Activated effector memory CD4-positive, alpha-beta T cell treated with anti-CD3 and anti-CD28 coated beads, Interleukin-2, amount 50 U/mL, for 16 hours (primary cell): ENCODE data around the gene TBC1D4.

Experiments
- DNase-seq: peaks from one replicate; pipeline ENCODE4 v3.0.0-alpha.2; 2020

TBC1D4 gene

GRCh38 chr13:75485286-75486062 lies 3.5 kb upstream of the TBC1D4 start:
- DNase-seq: no peak

DNA sequence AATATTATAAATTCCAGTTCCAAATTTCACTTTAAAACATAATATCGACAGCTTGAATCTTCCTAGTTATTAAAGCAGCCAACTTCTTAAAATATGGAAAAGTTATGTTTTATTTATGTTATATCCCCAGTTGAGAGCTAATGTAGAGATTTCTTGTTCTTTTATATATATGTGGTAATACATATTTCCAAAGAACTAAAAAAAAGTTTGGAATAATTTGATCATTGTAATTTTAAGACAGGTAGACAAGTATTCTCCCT lies 781 bp upstream of the TBC1D4 start:
- no peak for DNase-seq

GRCh38 chr13:75481176-75482069 lies 546 bp downstream of the TBC1D4 start:
- DNase-seq: peak; percentile 64

DNA sequence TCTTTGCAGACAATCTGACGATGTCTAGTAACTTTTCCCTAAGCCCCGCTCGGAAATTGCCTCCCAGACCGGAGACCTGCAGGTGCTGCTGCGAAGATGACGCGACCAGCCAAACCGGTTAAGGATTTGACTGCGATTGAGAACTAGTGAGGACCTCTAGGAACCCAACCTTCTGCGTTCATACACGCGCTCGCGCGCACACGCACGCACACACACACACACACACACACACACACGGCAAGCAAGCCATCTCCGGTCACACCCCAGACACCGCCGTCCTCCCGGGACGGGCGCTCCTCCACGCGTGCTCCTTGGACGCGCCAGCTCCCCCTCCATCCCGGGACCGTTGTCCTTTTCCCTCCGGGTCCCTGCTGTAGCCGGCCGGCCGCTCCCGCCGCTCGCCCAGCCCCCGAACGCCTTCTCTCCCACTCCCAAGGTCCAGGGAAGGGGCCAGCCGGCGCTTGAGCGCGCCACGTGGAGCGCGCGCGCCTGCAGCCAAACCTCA lies 1.2 kb downstream of the TBC1D4 start:
- DNase-seq: no peak

DNA sequence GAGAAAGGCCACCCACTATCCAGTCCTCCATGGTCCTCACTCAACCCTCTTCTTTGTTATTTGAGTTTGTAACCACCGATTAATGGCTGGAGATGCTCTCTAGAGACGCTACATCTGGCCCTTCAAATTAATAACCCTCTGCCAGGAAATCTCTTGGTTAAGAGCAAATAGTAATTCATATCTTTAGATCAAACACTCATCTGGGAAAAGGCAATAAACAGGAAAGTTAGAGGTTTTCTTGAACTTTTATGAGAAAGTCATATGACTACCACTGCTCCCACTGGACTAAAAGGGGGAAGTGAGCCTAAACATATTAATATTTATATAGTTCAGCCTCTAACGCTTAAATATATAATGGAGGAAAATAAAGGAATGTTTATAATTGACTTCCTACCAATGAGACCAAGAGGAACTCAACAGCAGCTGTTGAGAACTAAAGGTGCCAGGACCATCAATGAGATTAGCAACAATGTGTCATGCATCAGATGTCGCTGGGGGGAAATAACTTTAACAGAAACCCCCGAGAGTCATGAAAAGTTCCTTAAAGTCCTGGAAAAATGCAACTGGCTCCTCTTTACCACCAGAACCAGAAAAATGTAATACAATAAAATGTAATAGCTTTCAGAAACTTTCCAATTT lies 2.7 kb downstream of the TBC1D4 start:
- DNase-seq: no peak

DNA sequence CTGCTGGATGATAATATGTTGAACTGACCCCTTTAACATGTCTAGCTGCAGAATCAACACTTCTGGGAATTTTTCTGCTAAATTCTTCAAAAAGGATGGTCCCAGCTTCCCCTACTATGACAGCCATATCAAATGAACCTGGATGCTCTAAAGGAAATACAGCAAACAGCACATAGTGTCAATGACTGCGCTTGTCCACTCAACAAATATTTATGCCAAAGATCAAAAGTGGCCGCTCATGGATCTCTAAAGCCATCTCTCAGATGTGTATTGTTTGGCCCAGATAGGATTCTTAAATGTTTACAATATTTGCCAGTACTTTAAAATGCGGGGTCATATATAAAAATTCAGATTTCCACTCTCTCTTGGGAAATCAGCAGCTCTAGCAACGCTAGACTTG lies 3.3 kb downstream of the TBC1D4 start:
- no peak for DNase-seq

GRCh38 chr13:75474956-75475355 lies 7.0 kb downstream of the TBC1D4 start:
- no peak for DNase-seq

DNA sequence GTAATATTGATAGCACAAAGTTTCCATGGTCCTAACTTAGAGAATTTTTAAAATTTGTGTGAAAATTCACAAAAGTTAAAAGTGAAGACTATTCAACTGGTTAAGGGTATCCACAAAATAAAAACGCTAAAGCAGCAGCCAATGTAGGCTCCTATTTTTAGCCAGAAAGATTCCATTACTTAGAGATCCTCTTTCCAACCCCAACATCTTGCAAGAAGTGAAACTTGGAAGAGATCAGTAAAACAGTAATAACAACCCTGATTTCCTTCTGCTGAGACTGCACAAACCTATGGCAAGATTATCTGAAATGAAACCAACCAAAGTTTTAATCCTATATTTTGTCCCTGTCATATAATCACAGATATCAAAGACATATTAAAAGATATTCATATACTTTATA lies 8.5 kb downstream of the TBC1D4 start:
- DNase-seq: no peak

- no peak for DNase-seq
Measured at GRCh38 chr13:75470676-75471075, 11.3 kb downstream of the TBC1D4 start.

DNA sequence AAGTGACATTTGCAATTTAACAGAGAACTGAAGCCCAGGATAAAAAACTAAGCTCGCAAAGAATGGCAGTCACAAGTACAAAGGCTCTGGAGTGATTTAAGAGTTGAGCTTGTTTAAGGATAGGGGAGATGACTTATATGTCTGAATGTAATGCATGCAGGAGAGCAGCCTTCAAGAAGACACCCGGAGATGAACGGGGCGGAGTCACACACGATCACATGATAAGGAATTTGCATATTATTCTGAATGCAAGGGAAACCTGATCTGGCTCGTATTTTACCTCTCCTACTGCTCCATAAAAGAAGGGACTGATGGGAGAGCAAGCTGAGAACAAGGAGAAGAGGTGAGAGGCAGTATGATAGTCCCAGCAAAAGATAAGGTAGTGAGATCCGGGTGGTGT lies 12.9 kb downstream of the TBC1D4 start:
- DNase-seq: no peak

DNA sequence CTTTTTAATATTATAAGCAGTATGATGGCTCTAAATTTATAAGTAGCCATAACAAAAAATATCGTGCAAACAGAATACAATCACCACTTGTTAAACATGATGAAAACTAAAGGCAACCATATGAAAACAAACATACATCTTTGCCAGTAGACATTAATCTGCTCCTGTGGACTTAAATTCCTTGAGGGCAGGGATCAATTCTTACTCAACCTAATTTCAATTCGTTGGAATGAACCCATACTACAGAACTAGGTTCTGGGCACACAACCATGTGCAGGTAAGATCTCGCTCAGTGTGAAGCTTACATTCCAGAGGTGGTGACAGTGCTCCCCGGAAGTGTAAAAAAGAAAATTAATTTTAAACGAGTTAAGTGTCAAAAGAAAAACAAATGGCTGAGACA lies 13.4 kb downstream of the TBC1D4 start:
- DNase-seq: no peak

DNA sequence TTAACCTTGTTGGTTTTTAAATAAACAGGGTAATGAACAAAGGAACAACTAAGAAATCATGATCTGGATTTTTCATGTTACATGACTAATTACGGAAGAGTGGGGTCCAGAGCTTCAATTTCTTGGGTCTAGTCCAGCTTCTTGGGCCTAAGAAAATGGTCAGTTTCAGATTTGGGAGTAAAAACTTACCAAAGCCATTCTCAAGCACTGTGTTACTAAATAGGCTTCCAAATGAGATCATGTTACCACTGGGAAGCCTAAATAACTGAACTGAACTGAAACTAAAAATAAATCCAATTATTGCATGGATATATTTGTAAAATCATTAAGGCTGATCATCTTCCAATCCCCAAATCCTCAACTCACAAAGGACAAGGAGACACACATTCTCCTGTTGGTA lies 13.9 kb downstream of the TBC1D4 start:
- DNase-seq: no peak

DNA sequence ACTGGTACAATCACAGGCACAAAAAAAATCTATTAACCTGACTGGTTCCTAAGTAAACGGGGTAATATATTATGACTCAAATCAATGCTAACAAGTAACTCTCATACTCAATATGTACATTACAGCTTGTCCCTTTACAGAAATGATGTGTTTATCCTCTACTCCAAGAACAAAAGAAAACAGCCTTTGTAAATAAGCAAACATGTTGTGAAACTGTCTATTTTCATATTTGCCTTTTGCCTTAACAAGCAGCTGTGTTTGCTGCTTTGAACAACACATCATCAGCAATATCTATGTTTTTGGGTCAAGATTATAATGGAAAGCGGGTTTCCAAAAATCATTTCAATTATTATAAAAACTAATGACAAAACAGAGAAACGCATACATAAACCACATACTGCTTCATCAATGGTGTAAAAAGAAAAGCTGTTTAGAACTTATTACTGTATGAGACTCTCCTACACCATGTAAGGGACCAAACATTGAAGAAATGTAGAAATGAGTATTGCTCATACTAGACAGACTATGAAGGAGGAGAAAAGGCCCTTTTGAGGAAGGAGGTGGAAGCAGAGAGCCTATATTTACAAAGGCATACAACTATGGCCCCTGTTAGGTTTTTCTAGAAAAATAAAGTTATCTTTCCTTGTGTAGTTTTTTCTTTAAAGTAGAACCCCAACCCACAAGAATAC lies 14.8 kb downstream of the TBC1D4 start:
- no peak for DNase-seq

- no peak for DNase-seq
Measured at GRCh38 chr13:75465236-75465635, 16.7 kb downstream of the TBC1D4 start.

GRCh38 chr13:75461314-75461713 lies 20.7 kb downstream of the TBC1D4 start:
- no peak for DNase-seq

GRCh38 chr13:75460644-75461043 lies 21.3 kb downstream of the TBC1D4 start:
- DNase-seq: no peak

DNA sequence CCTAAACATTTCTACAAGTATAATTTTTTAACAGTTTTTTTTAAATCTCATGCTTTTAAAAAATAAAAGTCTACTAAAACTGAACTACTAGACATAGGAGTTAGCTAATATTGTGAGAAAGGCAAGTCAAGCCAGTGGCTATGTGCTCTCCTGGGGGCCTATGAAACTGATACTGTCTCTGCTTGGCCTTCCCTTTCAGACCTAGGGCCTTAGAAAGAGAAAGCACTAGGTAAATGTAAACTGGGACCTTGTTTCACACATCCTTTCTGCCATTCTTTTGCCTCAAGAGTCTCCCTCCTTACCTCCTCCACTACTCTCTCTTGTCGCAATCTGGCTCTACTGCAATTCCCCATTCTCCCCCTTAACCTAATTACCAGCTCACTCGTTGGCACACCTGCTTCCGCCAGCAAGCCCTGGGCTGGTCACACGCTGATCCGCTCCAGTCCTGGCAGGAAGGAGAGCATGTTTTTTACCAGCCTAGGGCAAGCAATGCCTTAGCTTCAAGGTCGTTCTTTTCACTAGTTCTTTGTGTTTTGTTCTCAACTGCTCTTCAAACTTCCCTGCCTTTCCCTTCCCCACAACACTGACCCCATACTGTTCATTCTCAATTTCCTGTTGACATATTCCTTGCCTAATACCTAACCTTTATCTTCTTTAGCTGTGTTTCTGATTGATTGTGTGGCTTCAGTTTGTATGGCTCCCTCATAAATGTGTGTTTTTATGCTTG lies 23.1 kb downstream of the TBC1D4 start:
- no peak for DNase-seq

DNA sequence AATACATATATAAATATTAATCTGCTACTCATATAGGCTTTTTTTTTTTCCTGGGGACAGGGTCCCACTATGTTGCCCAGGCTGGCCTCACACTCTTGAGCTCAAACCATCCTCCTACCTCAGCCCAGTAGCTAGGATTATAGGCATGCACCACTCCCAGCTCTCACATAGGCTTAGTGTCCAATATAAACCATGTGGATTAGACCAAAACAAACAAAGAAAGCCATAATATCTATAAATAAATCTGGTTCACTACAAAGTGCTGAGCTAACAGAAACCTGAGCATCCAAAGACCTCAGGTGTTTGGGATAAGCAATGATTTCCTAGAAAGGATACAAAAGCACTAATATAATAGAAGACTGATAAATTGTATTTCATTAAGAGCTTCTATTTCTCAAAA lies 26.0 kb downstream of the TBC1D4 start:
- DNase-seq: no peak

DNA sequence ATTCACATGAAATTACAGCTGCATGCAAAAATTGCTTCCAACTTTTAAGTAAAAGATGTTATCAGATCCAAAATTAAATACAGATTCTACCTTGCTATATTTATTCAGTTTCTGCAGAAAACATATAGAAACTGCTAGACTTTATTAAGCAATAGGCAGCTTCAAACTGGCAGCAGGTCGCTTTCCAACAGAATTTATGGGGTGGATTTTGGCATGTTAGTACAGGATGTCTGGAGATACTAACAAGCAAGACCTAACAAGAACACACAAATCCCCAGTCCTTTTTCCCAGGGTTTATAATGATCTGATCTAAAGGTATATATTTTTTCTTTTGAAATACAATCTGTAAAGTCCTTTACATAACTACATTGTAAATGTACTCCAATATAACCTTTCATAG lies 27.5 kb downstream of the TBC1D4 start:
- DNase-seq: no peak

DNA sequence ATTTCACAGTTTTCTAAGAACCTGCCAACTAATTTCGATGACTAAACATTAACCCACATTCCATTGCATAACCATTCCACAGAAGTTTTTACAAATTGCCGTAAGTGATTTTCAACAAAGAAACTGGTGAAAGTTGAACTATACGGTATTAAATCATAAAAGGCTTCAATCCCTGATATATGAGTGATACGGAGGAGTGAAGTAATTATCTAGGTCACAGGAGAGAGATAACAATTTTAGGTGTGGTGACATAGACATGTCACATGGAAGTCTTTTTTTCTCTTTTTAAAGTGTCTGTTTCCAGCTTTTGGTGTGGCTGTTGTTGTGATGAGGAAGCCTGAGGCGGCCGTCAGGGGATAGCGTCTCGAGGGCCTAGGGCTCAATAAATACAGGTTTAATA lies 29.4 kb downstream of the TBC1D4 start:
- DNase-seq: no peak

DNA sequence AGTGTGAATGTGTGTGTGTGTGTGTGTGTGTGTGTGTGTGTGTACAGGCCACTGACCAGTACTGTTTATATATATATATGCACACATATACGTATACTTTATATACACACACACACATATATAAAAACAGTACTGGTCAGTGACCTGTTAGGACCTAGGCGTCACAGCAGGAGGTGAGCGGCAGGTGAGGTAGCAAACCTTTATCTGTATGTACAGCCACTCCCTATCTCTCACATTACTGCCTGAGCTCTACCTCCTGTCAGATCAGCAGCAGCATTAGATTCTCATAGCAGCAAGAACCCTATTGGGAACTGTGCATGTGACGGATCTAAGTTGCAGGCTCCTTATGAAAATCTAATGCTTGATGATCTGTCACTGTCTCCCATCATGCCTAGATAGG lies 34.5 kb downstream of the TBC1D4 start:
- DNase-seq: no peak

- no peak for DNase-seq
Measured at GRCh38 chr13:75446874-75447273, 35.1 kb downstream of the TBC1D4 start.
